Measurements from ENCODE around the gene ERICH6B.

Gene ERICH6B

DNA sequence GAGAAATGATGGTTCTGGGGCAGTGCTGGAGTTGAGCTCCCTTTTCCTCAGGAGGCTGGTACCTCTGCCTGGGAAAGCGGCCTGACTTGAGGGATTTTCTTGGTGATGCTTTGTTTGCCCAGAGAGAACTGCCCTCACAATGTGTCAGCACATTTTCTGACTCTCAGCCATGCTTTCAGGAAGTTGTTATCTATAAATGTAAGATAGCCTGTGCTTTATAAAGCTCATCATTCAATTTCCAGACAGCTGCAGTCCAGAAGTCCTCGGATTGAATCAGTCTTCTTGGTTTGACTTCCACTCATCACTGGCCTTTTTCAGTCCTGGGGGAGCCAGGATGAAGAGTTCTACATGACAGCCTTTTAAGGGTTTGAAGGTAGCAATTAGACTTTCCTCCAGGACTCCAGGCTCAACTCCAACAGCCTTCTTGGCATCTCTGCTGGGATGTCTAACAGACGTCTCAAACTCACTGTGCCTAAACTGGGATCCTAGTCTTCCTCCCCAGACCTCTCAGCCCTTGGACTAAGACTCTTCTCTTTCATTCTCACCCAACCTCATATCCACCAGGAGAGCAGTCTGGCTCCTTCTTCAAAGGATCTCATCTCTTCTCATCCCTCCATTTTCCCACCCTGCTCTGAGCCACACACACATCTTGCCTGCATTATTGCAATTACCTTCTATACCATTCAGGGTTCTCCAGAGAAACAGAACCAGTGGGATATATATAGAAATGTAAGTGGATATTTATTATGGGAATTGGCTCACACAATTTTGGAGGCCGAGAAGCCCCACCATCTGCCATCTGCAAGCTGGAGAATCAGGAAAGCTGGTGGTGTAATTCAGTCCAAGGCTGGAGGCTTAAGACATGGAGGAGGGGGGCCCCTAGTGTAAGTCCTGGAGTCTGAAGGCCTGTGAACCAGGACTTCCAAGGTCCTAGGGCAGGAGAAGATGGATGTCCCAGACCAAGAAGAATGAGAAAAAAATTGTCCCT, 13.1 kb downstream of the ERICH6B start:
- in situ Hi-C loops (cut with HindIII; ENCODE audit: low sequenced_read_pairs) = no loop called here

DNA sequence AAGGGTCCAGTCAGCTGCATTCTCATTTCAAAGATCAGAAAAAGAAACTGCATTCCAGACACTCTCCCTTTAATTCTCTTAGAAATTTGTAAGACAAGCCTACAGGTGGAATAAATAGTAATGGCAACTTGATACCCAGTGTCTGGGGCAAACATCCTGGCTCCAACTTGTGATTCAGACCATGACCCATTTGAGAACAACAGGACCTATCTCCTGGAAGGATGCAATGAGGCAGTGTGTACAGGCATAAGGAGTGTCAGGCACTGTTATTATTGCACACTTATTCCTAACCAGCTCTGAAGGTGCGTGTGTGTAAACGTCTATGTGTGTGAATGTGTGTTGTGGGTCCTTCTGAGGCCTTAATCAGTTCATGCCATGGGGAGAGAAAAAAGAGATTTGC, 13.9 kb downstream of the ERICH6B start:
- in situ Hi-C loops (cut with HindIII; ENCODE audit: low sequenced_read_pairs) = no loop called here

GRCh38 chr13:45598597-45598996, 16.9 kb downstream of the ERICH6B start:
- in situ Hi-C loops (cut with HindIII; ENCODE audit: low sequenced_read_pairs) = no loop called here

DNA sequence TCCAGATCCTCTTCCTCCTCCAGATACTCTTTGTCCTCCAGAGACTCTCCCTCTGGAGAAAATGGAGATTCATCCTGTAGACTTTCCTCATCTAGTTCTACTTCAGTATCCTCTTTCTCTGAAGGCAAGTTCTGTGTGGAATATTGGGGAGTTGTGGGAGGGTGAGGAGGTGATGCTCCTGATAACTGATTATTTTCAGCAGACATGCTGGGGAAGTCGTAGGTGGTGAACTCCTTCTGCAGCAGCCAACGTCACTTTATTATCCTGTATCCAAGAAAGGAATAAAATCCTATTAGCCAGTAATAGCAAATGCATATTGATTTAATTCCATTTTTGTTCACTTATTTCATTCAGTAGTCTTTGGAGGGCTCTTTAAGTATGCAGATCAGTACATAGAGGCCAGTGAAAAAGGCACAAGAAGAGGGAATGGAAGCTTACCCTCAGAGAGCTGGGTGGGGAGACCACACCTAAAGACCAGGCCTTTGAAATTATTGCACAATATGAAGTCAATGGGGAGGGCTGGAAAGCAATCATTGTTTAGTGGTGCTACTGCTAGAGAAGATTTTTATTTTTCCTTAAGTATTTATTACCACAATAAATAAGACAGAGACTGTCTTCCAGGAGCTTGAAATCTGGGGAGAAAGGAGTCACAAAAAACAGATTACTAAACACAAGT, 18.6 kb downstream of the ERICH6B start:
- in situ Hi-C loops (cut with HindIII; ENCODE audit: low sequenced_read_pairs) = no loop called here

DNA sequence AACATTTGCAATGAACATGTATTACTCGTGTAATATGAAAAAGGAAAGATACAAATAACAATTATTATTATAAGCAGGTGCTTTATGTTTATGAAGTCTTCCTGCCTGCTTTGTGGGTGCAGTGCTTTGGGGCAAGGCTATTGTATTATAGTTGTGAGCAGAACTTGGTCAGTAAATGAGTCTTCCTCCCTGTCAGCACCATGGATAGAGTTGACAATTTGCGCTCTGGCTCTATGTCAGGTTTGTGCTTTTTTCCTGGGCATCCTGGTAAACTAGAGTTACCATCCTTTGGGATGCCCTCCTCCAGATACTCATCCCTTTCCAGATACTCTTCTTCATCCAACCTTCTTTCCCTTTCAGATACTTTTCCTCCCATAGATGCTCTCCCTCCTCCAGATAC, 19.6 kb downstream of the ERICH6B start:
- in situ Hi-C loops (cut with HindIII; ENCODE audit: low sequenced_read_pairs) = no loop called here

DNA sequence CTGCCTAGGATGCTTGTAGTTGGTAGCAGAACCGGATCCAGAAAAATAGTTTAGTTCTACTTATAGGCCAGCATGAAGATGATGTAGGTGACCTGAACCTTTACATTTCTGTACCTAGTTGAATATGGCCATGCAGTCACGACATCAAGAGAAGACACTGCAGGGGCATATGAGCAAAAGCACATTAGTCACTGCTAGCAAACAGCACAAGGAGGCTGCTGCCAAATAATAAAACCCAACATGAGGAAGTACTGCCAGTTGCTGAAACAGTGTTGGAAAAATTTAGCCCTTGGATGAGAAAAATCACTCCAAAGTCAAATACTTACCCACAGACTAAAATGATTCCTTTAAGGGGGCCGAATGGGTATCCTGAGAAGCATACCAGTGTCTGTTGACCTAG, 20.8 kb downstream of the ERICH6B start:
- in situ Hi-C loops (cut with HindIII; ENCODE audit: low sequenced_read_pairs) = no loop called here

DNA sequence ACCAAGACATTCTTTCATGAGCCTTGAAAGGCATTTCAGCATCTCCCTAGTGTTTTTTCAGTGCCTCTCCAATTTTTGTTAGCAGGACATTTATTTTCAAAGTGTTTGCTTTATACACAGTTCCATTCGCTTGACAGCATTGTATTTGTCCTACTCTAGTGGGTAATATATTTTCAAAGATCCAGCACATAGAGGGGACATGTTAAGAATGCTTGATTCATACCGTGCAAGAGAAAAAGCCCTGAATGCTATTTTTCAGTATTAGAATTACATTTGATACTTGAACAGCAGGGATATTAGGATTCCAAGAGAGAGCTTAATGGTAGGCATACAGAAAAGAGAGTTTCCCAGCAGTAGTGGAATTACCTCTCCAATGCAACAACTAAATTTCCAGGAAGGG, 21.3 kb downstream of the ERICH6B start:
- in situ Hi-C loops (cut with HindIII; ENCODE audit: low sequenced_read_pairs) = no loop called here

GRCh38 chr13:45592758-45593157, 22.8 kb downstream of the ERICH6B start:
- in situ Hi-C loops (cut with HindIII; ENCODE audit: low sequenced_read_pairs) = no loop called here

DNA sequence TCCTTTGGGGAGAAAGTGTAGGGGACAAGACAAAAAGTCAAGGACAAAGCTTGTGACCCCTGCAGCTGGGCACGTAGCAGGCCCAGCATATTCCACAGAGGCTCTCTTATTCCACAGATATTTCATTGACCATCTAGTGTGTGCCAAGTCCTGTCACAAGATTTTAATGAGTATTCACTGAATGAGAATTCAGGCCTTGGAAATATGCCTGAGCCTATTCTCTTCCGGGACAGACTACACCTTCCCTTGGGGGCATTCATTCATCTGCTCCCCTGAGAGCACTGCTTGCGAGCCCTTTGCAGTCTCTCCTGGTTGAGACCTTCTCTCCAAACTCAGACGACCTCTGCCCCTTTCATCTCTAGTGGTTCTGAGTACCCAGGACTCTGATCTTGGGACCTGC, 25.5 kb downstream of the ERICH6B start:
- in situ Hi-C loops (cut with HindIII; ENCODE audit: low sequenced_read_pairs) = no loop called here

GRCh38 chr13:45587897-45588296, 27.6 kb downstream of the ERICH6B start:
- in situ Hi-C loops (cut with HindIII; ENCODE audit: low sequenced_read_pairs) = no loop called here

DNA sequence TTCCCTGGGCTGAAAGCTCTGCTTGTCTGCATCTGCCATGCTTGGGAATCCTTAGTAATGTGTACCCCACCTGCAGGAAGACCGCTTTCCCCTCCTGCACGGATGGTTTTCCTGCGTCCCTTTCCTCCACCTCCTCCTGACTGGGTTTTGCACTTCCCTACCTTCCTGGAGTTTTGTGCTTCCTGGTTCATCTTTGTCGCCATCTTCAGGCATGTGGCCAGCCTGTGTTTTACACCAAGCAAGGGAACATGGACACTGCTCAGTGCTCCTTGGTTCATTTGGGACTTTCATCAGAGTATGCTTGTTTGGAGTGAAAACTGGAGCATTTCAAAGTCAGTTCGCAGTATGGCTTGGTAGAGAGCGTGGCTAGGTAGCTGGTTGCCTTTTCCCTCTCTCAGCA, 30.7 kb downstream of the ERICH6B start:
- in situ Hi-C loops (cut with HindIII; ENCODE audit: low sequenced_read_pairs) = no loop called here

- in situ Hi-C loops (cut with HindIII; ENCODE audit: low sequenced_read_pairs) = no loop called here
Measured at GRCh38 chr13:45582408-45583076, 33.0 kb downstream of the ERICH6B start.

DNA sequence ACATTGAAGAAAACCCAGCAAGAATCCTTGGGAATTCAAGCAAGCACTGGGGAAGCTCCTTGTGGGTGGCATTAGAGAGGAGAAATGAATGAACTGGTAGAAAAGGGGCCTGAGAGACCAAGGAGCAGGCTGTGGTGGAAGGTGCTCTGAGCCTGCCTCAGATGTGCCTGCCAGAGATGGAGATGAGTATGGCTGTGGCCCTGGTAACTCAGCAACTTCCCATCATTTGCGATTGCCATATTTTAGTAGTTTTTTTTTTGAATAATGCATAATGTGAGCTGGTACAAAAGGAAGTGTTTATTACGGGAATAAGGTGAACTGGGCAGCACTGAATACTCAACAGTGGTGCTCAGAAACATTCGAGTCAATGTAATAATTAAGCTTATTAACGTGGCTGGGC, 39.1 kb downstream of the ERICH6B start:
- in situ Hi-C loops (cut with HindIII; ENCODE audit: low sequenced_read_pairs) = no loop called here

DNA sequence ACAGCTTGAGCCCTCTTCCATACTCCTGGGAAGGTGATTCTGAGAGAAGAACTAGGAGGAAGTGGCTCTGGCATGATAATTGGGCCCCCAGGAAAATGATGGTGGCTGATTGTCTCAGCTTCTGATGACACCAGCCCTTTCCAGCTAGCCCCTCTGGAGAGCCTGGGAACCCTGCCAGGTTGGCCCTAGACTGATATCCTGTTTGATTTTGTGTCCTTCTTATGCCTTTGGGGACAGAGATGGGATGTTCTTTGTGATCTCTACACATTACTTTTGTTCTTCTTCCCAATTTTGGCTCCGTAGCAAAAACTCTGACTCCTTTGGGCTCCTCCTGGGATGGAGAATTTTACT, 39.7 kb downstream of the ERICH6B start:
- in situ Hi-C loops (cut with HindIII; ENCODE audit: low sequenced_read_pairs) = no loop called here

- in situ Hi-C loops (cut with HindIII; ENCODE audit: low sequenced_read_pairs) = no loop called here
Measured at GRCh38 chr13:45575146-45575829, 40.3 kb downstream of the ERICH6B start.

- in situ Hi-C loops (cut with HindIII; ENCODE audit: low sequenced_read_pairs) = no loop called here
Measured at GRCh38 chr13:45565331-45565730, 50.2 kb downstream of the ERICH6B start.

DNA sequence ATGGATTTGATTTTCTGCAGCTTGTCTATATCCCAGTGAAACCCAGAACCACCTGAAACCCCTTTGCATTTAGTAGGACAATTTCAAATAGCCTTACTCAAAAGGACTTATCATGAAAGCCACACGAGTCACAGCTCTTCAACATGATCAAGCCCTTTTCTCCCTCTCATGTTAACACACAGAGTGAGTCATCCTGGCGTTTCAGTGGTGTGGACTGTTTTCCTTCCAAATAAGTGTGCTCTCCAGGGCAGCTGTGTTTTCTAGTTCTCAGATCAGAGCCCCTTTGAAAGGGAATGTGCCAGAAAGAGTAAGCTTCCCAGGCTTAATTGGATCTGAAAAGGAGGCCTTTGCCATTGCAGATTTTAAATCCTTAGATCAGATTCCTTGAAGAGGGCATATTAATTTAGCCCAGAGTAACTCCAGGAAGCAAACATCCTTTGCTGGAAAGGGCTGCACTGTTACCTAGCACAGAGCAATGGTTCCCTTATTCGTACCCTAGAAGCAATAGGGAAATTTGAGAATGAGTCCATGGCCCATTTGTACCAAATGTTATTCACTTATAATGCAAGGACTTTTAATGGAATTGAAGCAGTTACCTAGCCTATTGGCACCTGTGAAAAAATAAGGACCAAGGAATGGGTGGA, 51.3 kb downstream of the ERICH6B start:
- in situ Hi-C loops (cut with HindIII; ENCODE audit: low sequenced_read_pairs) = no loop called here

DNA sequence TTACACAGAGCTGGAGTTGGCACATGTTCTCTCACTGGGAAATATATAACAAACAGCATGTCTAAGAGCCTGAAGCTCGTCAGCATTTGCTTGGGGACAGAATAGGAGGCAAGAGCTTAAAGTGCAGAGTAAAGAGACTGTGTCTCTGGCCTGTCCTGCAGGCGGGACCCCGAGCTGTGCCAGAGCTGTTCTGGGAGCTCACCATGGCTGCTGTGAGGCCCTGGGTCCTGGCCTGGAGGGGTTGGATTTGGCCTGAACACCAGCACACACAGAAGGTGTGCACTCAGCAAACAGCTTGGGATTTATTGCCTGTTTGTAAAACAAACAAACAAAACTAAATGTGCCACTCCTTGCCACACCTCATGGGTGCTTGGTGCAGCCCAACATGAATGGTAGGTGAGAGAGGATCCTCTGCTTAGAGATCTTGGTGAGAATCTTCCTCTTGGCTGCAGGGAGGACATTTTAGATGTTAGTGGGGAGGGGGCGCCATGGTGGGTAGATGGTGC, 60.9 kb downstream of the ERICH6B start:
- in situ Hi-C loops (cut with HindIII; ENCODE audit: low sequenced_read_pairs) = no loop called here

DNA sequence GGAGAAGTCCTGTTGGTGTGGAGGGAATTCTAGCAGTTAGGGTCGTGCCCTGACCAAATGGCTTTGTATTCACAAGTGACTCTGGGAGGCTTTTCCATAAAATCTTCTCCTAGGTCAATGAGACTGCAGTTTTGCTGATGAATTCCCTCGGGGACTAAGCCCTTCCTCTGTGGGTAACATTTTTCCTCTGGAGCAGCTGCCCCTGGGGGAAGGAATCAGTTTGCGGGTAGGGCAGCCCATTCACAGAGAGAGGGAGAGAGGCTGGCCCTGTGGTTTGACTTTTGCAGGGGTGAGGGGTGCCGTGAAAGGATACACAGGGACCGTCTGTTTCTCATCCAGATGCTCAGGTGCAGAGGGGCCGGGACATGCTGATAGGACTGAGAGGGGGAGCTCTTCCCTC, 67.3 kb downstream of the ERICH6B start:
- in situ Hi-C loops (cut with HindIII; ENCODE audit: low sequenced_read_pairs) = no loop called here

- in situ Hi-C loops (cut with HindIII; ENCODE audit: low sequenced_read_pairs) = no loop called here
Measured at GRCh38 chr13:45546410-45546765, 69.2 kb downstream of the ERICH6B start.

All from endothelial cell of hepatic sinusoid (primary cell).